ENCODE results near the gene LYPD8.

LYPD8 gene

DNA sequence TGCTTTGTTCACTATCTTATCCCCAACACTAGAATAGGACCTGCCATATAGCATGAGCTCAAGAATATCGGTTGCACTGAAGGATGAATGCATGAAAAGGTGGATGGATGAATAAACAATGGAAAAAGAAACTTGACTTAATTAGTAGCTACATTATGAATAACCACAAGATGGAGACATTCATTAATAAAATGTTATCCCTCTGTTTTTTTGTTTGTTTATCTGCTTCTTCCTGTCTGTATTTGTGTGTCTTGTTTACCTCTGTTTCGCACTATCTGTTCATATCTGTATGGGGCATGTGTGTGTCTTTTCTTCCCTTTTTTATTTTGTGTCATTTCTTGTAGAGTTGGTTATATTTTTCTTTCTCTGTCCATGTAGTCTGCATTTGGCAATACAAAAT is 51.9 kb downstream of the LYPD8 start:
- FAIRE-seq, result no peak

DNA sequence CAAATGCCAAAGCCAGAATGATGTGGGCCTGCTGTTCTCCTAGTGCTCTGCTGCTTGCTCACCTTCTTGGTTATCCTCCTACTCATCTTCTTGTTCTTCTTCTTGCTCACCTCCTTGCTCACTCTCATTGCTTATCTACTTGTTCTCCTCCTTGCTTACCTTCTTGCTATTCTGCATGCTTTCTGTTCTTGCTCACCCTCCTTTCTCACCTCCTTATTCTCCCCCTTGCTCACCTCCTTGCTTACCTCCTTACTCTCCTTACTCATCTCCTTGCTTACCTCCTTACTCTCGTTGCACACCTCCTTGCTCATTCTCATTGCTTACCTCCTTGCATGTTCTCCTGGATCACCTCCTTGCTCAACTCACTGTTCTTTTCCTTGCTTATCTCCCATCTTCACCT is 52.8 kb downstream of the LYPD8 start, which contains the start of gene OR14I1:
Gene OR14I1, minus strand, starts transcription at position 53 of the 400 bp plus-strand sequence.
- DNase-seq (ENCODE audit: insufficient read length, low spot score) (no peak), FAIRE-seq (peak; percentile 20)

More for the DNA sequence above, 51.9 kb downstream of the LYPD8 start:
- DNase-seq (ENCODE audit: insufficient read length, low spot score), result no peak

DNA sequence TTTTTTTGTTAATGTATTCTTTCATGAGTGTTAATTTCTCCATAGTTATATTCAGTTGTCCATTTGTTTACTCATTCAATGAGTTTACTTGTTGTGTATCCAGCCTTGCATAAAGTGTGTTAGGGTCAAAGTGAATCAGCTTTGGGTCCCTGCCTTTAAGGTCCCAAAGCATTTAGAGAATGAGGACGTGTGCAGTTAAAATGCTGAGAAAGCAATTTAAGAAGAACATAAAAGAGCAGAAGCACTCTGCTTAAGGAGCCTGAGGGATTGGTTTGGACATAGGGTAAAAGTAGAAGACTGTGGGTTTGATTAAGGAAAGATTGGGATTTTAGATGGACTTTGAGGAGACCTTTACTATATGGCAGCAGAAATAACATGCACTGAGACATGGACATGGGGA is 56.5 kb downstream of the LYPD8 start:
- no peak for FAIRE-seq

DNA sequence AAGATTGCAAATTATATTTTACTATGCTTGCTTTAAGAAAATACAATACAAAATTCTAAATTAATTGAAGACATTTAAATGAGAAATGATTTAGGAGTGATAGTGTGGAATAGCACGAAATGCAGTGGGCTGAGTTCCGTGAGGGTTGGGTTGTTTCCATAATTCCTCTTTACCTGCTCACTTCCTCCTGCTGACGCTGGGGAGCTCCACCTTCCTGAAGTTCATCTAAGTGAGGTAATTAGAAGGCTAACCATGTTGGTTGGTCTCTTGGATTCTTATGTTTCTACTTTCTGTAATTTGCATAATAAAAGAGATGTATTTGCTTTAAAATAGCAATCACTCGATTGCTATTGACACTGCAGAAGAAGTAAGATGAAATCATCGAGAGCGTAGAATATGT is 57.7 kb downstream of the LYPD8 start:
- no peak for DNase-seq (ENCODE audit: insufficient read length, low spot score)
- no peak for FAIRE-seq

More for the DNA sequence above, 56.5 kb downstream of the LYPD8 start:
- DNase-seq (ENCODE audit: insufficient read length, low spot score), result no peak

DNA sequence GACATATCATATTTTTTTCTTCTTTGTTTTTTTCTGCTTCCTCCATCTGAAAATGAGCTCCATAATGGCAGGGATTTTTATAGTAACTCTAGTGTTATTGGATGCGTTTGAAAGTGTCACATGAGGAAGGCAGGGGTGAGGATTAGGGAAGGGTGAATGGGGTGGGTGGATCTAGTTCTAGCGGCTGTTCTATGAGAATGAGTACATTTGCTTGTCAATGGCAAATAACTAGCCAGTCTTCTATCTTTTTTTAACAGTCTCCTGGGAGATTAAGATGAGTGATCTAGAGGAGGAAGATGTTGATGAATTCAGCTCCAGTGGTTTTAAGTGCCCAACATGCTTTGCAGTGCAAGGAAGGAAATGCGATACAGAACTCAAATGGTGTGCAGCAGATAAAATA is 58.8 kb downstream of the LYPD8 start:
- FAIRE-seq (no peak), DNase-seq (ENCODE audit: insufficient read length, low spot score) (no peak)

DNA sequence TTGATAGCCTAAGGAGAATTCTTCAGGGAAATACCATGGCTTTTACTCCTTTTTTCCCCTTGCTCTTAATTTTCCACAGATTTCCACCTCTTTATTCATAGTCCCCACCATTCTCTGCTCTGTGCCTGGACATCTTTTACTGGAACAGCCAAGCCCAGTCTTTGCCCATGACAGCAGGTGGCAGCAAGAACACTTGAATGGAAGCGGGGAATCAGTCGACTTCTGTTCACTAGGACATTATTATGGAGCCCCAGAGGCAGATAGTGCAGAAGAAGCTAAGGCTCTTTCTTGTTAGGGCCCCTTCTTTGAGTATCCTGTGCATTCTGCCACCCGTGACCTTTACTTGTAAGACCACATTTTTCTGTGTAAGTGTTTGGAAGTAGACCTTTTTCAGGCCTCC is 59.3 kb downstream of the LYPD8 start:
- DNase-seq (ENCODE audit: insufficient read length, low spot score) (no peak), FAIRE-seq (no peak)

DNA sequence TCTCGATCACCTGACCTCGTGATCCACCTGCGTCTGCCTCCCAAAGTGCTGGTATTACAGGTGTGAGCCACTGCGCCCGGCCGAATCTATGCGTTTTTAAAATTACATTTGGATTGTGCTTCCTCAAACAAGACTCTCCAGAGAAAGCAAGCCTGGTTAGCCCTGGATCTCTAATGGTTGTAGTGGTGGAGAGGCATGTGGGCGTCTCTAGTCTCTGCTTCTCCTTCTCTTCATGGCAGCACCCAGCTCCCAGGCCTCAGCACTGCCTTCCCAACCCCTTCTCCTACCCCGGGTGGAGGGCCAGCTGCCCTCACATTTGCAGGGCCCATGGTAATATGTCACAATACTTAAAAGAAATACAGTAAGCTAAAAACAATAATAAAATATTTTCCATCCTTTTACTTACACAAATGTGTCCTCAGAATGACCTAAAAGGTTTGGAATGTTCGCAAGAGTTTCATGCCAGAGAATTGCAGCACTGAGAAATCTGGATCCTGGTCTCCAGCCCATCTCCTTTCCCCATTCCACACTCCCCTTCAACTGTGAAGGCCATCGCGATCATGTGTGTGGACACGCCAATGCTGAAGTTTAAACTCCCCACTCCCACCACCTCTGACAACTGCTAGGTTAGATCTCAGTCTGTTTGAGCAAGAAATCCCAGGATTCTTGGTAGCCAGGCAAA is 60.0 kb downstream of the LYPD8 start:
- FAIRE-seq (no peak), DNase-seq (ENCODE audit: insufficient read length, low spot score) (no peak)

DNA sequence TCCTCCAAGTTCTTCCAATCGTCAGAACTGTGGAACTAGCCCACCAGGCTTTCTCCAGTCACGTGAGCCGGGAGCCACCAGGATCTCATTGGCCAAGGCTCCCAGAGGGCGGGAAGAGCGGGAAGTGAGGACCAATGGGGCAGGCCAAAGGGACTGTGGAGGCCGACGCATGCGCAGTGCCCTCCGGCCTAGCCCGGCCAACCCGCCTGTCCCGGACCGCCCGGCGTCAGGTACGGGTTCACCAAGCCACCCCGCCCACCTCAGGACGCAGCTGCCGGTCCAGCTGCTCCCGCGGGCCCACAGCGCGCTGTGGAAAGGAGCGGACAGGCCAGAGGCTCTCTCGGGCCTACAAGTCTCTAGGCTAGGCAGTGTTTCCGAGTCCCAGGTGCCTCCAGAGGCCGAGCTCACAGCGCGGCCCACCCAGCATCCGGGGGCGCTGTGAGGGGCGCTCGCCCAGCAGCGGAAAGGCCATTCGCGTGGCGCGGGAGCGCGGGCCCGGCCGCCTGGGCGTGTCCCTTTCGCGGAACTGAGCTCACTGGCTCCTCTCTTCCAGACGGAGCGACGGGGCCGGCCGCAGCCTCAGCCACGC is 63.9 kb downstream of the LYPD8 start:
- DNase-seq (ENCODE audit: insufficient read length, low spot score) (no peak), FAIRE-seq (no peak)
